GM19035 (cell line): ENCODE measurements around the gene IRF8.
"Not testable (repeated sequence)": the region's sequence is repeated elsewhere in the genome, so short reads cannot be mapped to it uniquely, and the experiment has no call there.

ENCODE experiments used
- ATAC-seq: cut with Tn5 transposase; IDR thresholded peaks from one replicate; pipeline ENCODE4 v1.9.1; 2021; ENCODE audit not compliant: unreplicated experiment

IRF8 gene

GRCh38 chr16:85867189-85867588 lies 31.8 kb upstream of the IRF8 start:
- ATAC-seq, result no peak

DNA sequence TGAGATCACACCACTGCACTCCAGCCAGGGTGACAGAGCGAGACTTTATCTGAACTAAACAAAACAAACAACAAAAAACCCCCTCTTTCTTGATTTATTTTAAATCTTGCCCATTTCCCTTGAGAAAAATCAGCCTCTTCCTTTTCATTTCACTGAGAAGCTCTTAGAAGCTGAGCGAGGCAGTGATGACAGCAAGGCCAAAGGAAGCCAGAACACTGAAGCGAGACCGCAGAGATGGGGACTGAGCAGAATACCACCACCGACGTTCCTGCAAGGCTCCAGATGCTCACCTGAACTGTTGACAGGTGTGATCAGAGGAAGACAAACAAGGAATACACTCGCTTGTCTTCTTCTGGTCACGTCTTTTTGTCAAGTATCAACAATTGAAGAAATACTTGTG lies 30.5 kb upstream of the IRF8 start:
- ATAC-seq, result no peak

DNA sequence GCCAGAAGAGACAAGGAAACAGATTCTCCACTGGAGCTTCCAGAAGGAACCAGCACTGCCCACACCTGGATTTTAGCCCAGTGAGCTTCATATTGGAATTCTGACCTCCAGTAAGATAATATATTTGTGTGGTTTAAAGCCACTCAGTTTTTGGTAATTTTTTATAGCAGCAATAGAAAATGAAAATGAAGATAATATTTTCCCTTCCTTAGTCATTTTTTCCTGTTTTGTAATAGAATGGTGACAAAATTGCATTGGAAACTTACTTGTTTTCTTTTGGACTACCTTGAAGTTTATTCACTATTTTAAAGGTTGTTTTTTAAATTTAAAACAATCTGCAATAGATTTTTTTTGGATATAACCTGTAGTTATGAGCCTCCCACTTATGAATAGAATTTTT lies 29.8 kb upstream of the IRF8 start:
- ATAC-seq, result no peak

DNA sequence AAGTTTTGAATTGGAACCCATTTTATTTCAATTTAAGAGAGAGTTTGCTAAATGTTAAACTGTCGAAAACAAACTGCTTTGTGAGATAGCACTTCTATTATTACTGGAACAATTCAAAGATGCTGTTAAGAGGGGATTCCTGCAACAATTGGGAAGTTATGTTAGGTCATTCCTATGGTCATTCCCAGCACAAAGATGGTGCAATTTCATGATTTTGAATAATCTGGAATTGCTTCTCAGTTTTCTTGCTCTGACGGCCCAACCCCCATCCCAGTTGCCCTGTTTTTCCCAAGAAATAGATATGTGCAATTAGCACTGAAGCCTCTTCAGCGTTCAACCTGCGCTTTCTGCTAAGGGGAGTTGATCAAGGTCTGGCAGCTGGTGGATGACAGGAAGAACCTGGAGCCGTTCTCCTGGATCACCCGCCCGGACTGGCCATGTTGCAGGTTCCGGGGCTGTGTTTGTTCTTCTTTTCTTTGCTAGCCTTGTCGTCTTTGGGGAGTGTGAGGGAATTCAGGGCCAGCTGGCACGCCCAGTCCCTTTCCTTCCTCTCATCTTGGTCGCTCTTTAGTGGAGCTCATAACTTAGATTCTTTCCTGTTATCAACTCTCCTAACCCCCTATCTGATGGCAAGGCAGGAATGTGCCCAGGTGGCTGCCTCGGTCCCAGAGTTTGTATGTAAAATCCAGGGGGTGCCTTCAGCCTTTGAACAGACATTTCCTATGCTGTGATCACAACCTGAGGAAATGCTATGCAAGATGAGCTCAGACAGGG lies 29.0 kb upstream of the IRF8 start:
- no peak for ATAC-seq

DNA sequence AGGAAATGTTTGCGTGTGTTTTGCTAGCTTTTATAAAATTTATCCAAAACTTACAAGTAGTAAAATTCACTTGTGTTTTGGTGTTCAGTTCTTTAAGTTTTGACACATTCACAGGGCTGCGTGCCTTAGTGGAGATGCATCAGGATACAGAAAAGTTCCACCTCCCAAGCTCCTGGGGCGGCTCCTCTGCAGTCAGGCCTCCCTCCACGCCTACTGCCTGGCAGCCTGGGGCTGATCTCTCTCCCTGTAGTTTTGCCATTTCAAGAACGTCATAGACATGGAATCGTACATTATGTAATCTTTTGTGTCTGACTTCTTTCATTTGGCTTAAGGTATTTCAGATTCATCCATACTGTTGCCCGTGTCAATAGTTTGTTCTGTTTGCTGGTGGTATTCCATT lies 27.2 kb upstream of the IRF8 start:
- ATAC-seq, result no peak

DNA sequence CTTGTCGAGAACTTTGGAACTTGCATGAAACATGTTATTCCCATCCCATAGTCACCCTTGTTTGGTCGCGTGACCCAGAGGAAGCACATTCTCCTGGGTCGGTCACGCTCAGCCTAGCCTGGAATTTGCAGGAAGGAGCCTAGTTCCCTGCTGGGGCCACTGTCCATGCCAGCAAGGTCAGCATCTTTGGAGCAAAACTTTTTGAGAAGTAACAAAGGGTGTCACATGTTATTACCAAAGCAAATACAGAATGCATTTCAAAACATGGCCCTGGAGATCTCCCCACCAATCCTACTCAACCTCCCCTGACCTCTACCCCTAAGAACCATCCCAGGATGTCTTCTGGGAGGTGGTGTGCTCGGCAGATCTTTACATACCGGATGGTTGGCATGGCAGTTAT lies 26.2 kb upstream of the IRF8 start:
- no peak for ATAC-seq

GRCh38 chr16:85873153-85873552 lies 25.8 kb upstream of the IRF8 start:
- ATAC-seq, result no peak

DNA sequence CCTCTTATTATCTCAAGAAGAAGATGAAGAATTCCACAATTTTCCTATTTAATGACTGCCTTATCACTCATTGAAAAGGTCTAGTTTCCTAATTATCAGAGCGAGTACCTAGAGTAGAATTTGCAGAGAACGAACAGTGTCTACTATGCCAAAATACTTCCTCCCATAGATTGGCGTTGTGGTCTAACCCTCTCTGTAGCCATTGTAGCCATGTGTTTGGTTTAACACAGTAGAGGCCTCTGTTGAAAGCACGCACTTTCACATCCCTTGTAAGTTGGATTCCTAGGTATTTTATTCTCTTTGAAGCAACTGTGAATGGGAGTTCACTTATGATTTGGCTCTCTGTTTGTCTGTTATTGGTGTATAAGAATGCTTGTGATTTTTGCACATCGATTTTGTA lies 24.9 kb upstream of the IRF8 start:
- not testable (repeated sequence) for ATAC-seq

- no peak for ATAC-seq
Measured at GRCh38 chr16:85878407-85878806, 20.6 kb upstream of the IRF8 start.

DNA sequence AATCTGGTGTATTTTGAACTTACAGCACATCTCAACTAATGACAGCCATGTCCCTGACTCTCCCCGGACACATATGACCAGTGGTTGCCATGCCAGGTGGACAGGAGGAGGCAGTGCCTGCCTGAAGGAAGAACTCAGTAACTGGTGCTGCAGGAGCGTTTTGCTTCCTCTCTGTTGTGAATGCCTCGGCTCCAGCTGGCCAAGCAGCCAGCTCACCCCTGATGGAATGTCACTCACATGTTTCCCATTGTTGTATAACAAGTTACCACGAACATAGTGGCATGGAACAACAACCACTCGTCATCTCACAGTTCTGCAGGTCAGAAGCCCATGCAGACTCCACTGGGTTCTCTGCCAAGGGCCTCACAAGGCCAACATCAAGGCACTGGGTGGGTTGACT lies 20.1 kb upstream of the IRF8 start:
- no peak for ATAC-seq

DNA sequence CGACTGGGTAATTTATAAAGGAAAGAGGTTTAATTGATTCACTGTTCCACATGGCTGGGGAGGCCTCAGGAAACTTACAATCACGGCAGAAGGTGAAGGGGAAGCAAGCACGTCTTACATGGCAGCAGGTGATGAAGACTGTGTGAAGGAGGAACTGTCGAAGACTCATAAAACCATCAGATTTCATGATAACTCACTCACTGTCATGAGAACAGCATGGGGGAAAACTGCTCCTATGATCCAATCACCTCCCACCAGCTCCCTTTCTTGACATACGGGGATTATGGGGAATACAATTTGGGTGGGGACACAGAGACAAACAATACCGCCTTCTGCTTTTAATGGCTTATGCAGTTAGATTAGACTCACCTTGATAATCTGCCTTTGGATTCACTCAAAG lies 19.4 kb upstream of the IRF8 start:
- no peak for ATAC-seq

DNA sequence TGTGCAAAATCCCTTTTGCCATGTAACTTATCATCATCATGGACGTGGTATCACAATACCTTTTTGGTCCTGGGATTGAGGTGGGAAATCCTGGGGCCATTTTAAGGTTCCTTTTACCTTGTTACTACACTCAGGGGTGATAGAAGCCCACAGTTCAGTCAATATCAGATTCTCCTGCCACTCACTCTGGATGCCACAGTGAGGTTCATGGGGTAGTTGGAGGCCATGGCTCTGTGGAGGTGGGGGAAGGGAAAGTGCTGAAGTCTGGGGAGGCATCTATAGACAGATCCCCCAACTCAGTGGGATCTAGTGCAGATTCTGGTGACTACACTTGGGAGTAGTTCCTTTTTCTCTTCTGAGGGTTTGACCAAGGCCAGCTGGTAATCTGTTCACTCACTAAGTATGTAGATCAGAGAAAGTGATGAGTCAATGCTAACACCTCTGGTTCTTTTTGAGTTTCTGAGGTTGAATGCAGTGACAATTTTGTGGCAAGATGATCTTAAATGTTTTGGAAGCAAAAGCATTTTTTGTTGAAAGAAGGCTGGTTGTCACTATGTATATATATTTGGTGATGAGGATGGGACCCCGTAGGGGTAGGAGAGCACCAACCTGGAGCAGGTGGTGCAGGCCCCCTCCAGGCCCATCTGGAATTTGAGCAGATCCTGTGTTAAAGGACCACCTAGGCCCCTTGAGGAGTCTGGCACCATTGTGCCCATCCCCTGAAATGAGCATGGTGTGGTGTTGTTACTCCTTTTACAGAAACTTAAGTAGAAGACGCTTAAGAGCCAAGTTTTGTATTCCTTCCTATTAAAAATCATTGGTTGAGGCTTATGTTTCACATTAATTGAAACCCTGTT lies 18.8 kb upstream of the IRF8 start:
- peak; percentile 65 for ATAC-seq

GRCh38 chr16:85880861-85881260 lies 18.1 kb upstream of the IRF8 start:
- ATAC-seq, result no peak

- no peak for ATAC-seq
Measured at GRCh38 chr16:85881436-85881835, 17.5 kb upstream of the IRF8 start.

GRCh38 chr16:85882181-85882810 lies 16.7 kb upstream of the IRF8 start:
- no peak for ATAC-seq

GRCh38 chr16:85883813-85884212 lies 15.1 kb upstream of the IRF8 start:
- ATAC-seq, result no peak

DNA sequence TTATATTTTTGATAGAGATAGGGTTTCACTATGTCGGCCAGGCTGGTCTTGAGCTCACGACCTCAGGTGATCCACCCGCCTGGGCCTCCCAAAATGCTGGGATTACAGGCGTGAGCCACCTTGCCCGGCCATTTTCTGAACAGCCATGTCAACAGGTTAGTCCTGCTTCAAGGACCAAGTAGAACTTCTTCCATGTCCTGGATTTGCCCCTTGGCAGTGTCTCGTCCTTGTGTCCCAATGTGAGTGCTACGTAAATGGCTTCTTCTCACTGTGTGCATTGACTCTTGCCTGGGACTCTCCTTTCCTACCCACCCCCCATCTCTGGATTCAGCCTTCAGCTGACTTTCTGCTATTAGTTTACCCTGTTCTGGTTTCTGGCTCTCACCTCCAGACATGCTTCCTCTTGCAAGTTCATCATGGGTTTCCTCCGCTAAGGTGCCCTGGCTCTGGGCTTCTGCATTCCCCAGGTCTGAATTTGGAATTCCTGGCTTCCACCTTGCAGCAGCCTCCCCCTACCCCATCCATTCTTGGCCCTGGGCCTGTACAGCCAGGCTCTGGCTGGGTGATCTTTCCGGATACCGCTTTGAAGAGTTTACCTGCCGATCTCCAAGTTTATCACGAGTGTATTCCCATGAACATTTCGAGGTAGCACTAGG lies 14.0 kb upstream of the IRF8 start:
- no peak for ATAC-seq

DNA sequence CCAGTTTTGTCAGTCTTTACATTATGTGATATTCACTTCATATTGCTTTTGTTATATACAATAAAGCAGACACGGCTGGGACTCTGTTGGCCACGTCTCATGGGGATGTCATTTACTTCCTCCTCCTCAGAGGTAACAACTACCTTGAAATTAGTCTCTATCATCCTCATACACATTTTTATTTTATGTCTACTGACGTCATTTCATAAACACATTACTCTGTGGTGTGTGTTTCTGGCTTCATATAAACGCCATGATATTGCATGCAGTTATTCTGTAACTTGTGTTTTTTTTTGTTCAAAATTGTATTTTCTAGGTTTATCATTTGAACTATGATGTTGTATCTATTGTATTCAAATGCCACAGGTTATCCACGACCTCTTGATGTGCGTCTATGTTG lies 13.4 kb upstream of the IRF8 start:
- ATAC-seq, result no peak

GRCh38 chr16:85888405-85889331 lies 10.3 kb upstream of the IRF8 start:
- peak; percentile 87 for ATAC-seq

DNA sequence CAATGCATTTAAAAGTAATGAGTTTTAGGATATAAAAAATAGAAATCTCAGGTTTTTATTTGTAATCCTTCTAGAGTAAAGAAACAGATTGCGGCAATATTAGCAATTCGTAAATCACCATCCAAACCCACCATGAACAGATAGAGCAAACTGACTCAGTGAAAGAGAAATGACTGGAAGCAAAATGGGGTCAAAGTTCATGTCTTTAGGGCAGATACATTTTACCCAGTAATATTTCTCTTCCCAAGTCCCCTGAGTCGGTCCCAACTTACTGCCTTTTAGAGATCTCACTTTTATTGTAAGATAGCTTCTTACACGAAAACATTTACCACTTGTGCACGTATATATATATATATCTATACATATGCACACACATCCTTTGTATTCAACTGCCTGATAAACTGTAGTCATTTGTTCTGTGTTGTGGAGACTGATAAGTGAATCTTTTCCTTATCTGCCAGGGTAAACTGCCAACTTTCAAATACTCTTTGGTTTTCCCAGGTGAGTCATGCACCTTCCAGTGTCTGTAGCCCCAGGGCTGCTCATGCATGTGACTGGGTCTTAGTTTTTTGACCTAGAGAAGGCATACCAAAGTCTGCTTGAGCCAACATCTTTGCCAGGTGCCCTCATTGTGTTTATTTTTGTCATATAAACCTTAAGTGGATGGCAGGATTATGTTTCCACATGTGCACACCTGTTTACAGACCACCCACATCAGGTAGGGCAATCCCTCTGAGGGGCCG lies 7.8 kb upstream of the IRF8 start:
- no peak for ATAC-seq
